SKM-1 treated with dmso at 0.1 percent for 144 hours (cell line): Measurements from ENCODE around the gene EIF5A.

ENCODE experiments used
- DNase-seq: peaks from one replicate; lab custom pipeline; 2025; ENCODE audit not compliant: unreplicated experiment; lab: John Stamatoyannopoulos, UW

The EIF5A gene

GRCh38 chr17:7306911-7307685, at the start of gene EIF5A:
Gene EIF5A (plus strand): TSS chr17:7307628. CDS start chr17:7309636, 2,008 bp downstream.
- DNase-seq: peak; percentile 94

DNA sequence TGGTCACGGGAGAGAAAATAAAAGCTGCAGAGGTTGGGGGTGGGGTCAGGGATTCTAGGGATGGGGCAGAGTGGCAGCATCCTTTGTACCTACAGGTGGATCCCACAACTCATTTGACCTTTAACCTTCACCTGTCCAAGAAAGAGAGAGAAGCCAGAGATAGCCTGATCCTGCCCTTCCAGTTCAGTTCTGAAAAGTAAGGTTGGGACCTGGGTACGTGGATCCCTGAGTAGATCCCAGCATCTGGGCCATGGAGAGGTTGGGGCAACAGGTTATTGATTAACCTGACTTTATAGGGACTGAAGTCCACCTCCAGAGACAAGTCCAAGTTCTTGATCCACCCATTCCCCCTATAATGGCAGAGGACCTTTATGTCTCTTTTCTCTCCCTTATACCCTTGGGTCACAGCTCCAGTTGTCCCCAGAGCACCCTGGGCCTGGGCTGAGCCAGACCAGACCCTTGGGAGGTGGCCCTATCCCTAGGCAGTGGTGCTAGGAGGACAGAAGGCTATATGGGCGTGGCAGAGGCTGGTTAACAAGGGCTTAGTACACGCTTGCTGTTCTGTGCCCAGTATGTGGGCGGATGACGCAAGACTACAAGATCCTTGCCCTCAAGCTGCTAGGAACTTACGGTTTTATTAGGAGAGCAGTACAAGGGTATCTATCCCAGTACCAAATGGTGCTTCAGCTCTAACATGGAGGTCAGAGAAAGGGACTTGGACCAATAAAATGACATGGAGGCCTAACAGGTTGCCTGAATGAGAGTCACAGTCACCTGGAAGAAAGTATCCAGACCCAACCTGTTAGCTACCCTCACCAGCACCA, 48.5 kb upstream of the EIF5A start:
- DNase-seq: no peak

- no peak for DNase-seq
Observed at GRCh38 chr17:7259555-7259889, 47.9 kb upstream of the EIF5A start.

DNA sequence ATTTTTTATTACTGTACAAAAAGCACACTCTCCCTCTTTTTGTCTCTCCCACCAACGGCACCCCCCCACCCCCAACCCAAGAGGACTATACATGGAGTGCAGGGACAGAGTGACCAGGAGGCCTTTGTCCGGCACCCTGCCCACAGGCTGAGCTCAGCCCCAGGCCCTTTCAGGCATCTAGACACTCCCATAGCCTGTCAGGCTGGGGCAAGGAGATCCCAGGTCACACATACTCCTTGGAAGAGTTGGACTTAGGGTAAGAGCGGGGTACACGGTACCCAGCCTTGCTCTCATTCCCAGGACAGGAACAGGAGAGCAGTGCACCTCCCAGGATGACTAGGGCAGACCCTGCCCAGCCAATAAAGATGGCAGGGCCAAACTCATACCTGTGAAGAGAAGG, 47.3 kb upstream of the EIF5A start:
- no peak for DNase-seq

DNA sequence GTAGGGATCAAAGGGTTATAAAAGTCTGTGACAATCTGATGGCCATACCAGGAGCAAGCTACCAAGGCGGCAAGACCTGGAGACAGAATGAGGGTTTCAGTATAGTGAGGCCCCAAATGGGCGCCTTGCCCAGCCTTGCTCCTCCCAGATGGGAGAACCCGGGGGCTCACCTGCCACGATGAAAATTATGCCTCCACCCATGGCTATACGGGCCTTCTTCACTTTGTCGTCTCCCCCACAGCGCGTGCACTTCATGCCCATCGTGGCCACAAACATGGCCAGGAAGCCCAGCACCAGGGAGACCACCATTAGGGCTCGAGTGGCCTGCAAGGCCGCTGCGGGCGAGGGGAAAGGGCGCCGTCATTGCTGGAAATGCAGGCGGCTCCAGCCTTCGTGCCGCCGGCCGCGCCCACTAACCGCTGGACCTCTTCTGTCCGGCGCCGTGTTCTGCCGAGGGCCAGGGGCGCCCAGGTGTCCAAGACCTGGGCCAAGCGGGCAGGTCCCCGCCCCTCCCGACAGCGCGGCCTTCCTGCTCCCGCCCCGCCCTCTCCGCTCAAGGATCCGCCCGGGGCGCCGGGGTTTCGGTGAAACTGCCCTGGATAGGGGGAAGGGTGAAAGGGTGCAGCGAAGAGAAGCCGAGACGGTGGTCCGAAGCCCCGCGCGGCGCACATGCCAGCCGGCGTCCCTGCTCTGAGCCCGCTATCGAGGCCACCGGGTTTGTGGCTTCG, 46.6 kb upstream of the EIF5A start:
- DNase-seq: no peak

DNA sequence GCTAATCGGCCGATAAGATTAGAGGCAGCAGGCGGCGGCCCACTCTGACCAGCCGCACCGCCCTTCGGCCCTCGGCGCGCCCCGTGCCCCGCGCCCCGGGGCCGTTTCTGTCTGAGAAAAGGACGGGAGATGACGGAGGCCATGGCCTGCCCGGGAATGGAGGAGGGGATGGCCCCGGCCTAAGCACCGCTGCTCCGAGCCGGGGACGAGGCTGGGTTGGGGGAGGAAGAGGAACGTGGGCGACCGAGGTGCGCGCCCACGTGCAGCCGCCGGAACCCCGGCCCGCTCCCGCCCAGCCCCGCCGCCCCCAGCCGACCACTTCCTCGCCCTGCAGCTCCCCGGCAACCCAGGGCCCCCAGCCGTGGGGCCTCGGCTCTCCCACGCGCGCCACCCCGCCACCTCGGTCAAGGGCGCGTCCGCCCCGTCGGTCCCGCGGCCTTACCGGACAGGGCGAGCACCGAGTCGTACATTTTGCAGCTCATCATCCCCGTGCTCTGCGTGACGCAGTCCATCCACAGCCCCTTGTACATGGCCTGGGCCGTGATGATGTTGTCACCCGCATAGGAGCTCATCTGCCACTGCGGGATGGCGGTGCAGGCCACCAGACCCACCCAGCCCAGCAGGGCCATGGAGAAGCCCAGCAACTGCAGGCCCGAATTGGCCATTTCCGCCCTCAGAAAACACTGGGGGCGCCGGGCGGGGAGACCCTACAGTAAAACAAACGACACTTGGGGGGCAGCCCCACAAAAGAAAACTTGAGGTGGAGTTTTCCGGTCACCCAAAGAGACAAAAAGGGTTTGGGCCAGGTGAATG, 45.8 kb upstream of the EIF5A start:
- no peak for DNase-seq

- DNase-seq: no peak
Observed at GRCh38 chr17:7262192-7262934, 45.1 kb upstream of the EIF5A start, which contains the start of gene CLDN7. Gene CLDN7 (minus strand): TSS chr17:7262478. CDS start chr17:7262043, 435 bp downstream.

DNA sequence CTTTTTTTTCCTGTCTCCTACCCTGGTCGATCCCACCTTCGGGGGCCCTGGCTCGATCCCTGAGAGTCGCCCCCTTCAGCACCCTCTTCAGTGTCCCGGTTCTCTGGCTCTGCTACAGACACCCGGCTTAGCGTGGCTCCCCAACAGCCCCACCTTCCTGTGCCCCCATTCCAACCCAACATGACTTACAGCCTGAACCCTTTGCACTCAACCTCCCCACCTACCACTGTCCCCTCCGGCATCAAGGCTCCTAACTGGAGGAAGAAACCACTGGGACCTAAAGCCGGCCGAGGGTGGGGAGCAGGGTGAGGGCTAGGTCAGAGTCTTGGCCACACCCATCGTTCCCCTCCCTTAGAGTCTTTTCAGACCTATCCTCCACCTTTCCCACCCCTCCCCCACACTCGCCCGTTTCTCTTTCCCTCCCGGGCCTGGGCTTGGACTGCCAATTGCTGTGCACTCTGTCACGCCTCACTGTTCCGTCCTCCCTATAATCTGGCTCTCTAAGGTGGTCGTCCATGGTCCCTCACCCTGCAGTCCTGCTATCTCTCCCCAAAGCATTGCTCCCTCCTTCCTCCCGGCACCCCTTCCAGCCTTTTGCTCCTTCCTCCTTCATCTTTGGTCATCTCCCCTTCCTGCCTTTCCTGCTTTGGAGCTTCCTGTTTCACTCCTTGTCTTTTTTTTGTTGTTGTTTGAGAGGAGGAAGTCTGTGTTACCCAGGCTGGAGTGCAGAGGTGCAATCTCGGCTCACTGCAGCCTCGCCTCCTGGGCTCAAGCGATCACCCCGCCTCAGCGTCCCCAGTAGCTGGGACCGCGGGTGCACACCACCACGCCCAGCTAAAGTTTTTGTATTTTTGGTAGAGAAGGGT, 44.3 kb upstream of the EIF5A start:
- DNase-seq: no peak

- no peak for DNase-seq
Observed at GRCh38 chr17:7263801-7264078, 43.7 kb upstream of the EIF5A start.

DNA sequence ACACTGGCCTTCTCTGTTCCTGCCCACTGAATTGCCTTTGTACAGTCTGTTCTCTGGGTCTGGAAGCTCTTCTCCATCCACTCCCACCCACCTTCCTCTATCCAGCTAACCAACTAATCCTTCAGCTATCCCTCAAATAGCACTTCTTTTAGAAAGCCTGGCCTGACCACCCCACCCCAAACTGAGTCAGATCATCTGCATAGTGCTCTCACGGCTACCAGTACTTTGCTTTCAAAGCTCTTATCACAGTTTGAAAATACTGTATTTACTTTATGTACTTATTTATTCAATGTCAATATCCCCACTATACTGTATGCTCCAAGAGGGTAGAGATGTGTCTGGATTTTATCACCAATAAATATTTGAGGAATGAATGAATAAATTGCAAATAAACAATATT, 40.6 kb upstream of the EIF5A start:
- no peak for DNase-seq

GRCh38 chr17:7279448-7279847, 28.0 kb upstream of the EIF5A start:
- DNase-seq: no peak

DNA sequence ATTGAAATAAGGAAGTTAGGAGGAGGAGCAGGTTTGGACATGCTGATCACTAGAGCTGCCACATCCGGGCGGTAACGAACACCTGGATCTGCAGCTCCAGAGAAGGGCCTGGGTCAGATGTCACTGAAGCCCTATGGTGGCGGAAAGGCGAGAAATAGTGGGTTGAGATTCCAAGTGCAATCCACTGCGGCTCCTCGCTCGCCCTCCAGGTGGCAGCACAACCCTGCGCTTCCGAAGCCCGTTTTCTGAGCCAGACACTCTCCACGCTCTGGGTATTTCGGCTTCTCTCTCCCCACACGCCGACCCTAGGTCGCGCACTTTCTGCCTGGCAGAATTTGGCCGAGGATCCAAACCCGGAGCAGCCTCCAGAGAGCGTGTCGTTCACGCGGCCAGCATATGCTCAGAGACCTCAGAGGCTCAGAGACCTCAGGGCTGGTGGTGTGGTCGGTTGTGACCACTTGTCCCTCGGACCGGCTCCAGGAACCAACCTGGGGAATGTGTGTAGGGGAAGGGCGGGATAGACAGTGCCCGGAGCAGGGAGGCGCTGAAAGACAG, 26.8 kb upstream of the EIF5A start:
- DNase-seq: peak; percentile 37

GRCh38 chr17:7281074-7281952, 26.1 kb upstream of the EIF5A start, which contains the start of gene SLC2A4:
Gene SLC2A4 (plus strand): TSS chr17:7281718. CDS start chr17:7281935, 217 bp downstream.
- peak; percentile 65 for DNase-seq

GRCh38 chr17:7281953-7282751, 25.3 kb upstream of the EIF5A start:
- no peak for DNase-seq

GRCh38 chr17:7282752-7283321, 24.6 kb upstream of the EIF5A start:
- DNase-seq: no peak

GRCh38 chr17:7283471-7284216, 23.8 kb upstream of the EIF5A start:
- no peak for DNase-seq
